Subcutaneous abdominal adipose tissue (tissue), 5 donors: ENCODE results near the gene CCSER1.
"Not testable (repeated sequence)": the region's sequence is repeated elsewhere in the genome, so short reads cannot be mapped to it uniquely, and the experiment has no call there.

Experiments
- H3K27ac ChIP-seq: one replicate; pipeline ENCODE4 v1.7.0; 2013; ENCODE audit warnings: low read depth, mild to moderate bottlenecking, inconsistent platforms, low read length, moderate library complexity
- H3K27me3 ChIP-seq, 5 donors: one replicate each; pipeline ENCODE4 v1.7.0; 2013; ENCODE audit warnings: low read length in 5 of 5, inconsistent platforms in 1 of 5; ENCODE audit not compliant: control insufficient read depth in 5 of 5, insufficient read depth in 4 of 5
- H3K36me3 ChIP-seq, 5 donors: one replicate each; pipeline ENCODE4 v1.7.0; 2013; ENCODE audit warnings: low read length in 5 of 5; ENCODE audit not compliant: control insufficient read depth in 5 of 5, insufficient read depth in 5 of 5
- H3K4me1 ChIP-seq, 5 donors: one replicate each; pipeline ENCODE4 v1.7.0; 2013; ENCODE audit warnings: low read length in 5 of 5, mild to moderate bottlenecking in 3 of 5, moderate library complexity in 1 of 5; ENCODE audit not compliant: control insufficient read depth in 5 of 5, insufficient read depth in 5 of 5
- H3K4me3 ChIP-seq, 5 donors: one replicate each; pipeline ENCODE4 v1.7.0; 2013; ENCODE audit warnings: low read length in 5 of 5, low read depth in 1 of 5
- H3K9ac ChIP-seq, 5 donors: one replicate each; pipeline ENCODE4 v1.7.0; 2013; ENCODE audit warnings: low read length in 5 of 5, mild to moderate bottlenecking in 4 of 5, moderate library complexity in 3 of 5
- H3K9me3 ChIP-seq, 5 donors: one replicate each; pipeline ENCODE4 v1.7.0; 2013; ENCODE audit warnings: low read length in 5 of 5; ENCODE audit not compliant: control insufficient read depth in 5 of 5
- donor health status: healthy.
- donor health status: healthy.
- donor health status: healthy.
- donor health status: healthy.
- donor health status: healthy.

The CCSER1 gene

DNA sequence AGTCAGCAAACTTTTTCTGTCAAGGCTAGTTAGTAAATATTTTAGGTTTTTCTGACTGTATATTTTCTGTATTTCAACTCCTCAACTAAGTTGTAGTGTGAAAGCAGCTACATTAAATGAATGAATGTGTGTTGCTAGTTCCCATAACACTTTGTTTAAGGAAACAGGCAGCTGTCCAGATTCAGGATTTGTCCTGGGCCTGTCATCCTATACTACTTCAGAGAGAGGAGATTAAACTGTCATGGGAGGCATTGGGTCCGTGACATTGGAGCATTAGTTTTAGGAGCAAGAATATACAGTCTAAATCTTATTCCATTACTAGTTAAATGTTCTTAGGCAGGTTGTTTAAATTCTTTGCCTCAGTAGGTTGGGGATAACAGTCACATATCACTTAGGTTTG lies 516.0 kb downstream of the CCSER1 start:
- Histone ChIP-seq H3K36me3 (no peaks in the 10 kb centered on the region), H3K9me3 (no peaks in the 10 kb centered on the region), H3K4me3 (no peak overlapping the region), H3K9ac (no peak overlapping the region), H3K27me3 (no peaks in the 10 kb centered on the region), H3K4me1 (no peaks in the 10 kb centered on the region), H3K27ac (no peak overlapping the region)

DNA sequence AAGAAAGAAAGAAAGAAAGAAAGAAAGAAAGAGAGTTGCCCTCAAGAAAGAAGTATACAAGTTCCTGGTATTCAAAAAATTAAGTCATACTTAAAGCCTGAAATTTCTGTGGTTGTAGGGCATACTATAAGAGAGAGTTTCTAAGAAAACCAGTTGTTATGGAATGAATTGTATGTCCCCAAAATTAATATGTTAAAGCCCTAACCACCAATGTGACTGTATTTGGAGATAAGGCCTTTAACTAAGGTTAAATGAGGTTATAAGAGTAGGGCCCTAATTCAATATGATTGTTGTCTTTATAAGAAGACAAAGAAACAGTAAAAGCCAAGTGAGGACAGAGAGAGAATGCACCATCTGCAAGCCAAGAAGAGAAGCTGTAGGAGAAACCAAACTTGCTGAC lies 521.1 kb downstream of the CCSER1 start:
- no peak overlapping the region for H3K4me3 ChIP-seq
- no peaks in the 10 kb centered on the region for H3K9me3 ChIP-seq

DNA sequence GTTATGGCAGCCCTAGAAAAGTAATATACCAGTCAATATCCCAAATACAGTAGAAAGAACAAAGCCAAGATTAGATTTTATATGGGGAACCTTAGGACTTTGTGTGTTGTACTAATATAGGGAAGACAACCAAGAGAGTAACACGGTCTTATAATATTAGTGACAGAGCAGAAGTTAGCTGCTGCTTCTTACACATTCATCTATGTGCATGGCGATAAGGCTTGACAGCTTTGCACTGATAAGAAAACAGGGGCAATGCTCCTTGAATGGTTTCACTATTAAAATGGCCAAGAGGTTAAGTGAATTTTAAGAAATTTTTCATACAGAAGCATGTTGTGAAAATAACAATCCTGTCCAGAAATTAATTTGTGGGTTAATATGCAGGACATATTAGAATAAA lies 521.6 kb downstream of the CCSER1 start:
- H3K9me3 ChIP-seq = peaks cover 0 to 1% (median 0%) of the 10 kb centered on the region in 5 donors
- H3K36me3 ChIP-seq = no peaks in the 10 kb centered on the region
- H3K27me3 ChIP-seq = no peaks in the 10 kb centered on the region
- H3K27ac ChIP-seq = no peak overlapping the region
- H3K9ac ChIP-seq = no peak overlapping the region
- H3K4me1 ChIP-seq = no peaks in the 10 kb centered on the region
- H3K4me3 ChIP-seq = no peak overlapping the region

More for the DNA sequence above, 521.1 kb downstream of the CCSER1 start:
- H3K36me3 ChIP-seq = no peaks in the 10 kb centered on the region
- H3K27me3 ChIP-seq = no peaks in the 10 kb centered on the region
- no peaks in the 10 kb centered on the region for H3K4me1 ChIP-seq
- H3K27ac ChIP-seq = no peak overlapping the region
- H3K9ac ChIP-seq = no peak overlapping the region

DNA sequence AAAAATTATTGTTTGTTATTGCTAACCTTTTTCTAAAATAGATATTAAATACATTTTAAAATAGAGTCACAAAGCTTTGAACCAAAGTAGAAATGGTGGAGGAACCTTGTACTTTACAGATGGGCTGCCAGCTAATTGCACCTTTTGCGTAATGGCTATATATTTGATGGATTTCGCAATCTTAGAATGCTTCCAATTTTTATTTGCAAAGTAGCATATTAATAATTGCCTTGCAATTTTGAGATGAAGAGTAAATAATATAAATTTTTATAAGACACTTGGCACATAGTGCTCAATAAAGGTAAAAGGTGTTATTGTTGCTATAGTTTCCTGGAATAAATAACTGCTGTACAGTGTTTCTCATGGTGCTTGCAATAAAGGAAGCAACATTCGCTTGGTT lies 533.5 kb downstream of the CCSER1 start:
- Histone ChIP-seq H3K9ac (no peak overlapping the region), H3K27me3 (no peaks in the 10 kb centered on the region), H3K36me3 (no peaks in the 10 kb centered on the region), H3K27ac (no peak overlapping the region), H3K4me1 (no peaks in the 10 kb centered on the region), H3K9me3 (peaks cover 0 to 2% (median 0%) of the 10 kb centered on the region in 5 donors), H3K4me3 (no peak overlapping the region)

DNA sequence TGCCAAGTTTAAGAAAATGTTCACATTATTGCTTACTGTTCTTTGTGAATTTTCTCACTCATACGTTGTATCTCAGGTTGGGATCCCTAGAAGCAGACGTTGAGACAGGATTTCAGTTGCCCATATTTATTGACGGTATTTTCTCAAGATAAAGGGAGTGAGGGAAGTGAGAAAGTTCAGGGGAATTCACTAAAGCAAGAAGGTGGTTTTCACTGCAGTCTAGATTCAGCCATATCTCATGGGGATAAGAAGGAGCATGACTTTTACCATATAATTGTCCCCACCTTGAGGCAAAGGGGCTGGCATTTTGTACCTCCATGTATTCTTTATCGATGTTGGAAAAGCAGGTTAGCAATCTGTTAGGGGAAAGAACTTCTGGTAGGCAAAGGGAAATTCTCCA lies 543.0 kb downstream of the CCSER1 start:
- H3K36me3 ChIP-seq = no peaks in the 10 kb centered on the region
- H3K27ac ChIP-seq = no peak overlapping the region
- H3K4me3 ChIP-seq = no peak overlapping the region
- no peak overlapping the region for H3K9ac ChIP-seq
- H3K9me3 ChIP-seq = peaks cover 0 to 4% (median 0%) of the 10 kb centered on the region in 5 donors
- H3K4me1 ChIP-seq = no peaks in the 10 kb centered on the region
- H3K27me3 ChIP-seq = no peaks in the 10 kb centered on the region

DNA sequence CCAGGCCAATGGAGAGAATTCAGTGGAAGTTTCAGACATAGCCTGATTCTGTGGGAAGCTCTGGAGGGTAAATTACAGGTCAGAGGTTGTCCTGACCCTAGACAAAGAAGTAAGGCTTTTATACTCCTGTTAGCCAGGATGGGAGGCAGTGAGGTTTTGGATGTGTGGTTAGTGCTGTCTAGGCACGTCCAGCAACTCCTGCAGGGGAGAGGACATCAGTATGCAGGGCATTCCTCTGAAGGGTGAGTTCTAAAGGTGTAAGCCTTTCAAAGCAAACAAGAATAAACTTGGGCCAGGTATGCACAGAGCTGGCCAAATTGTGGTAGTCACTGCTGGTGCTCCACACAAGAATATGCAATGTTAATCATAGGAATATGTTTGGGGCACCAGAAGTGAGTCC lies 562.5 kb downstream of the CCSER1 start:
- H3K27ac ChIP-seq = no peak overlapping the region
- no peak overlapping the region for H3K4me3 ChIP-seq
- H3K9ac ChIP-seq = no peak overlapping the region
- peaks cover 0 to 4% (median 0%) of the 10 kb centered on the region in 5 donors for H3K4me1 ChIP-seq
- H3K36me3 ChIP-seq = no peaks in the 10 kb centered on the region
- no peaks in the 10 kb centered on the region for H3K9me3 ChIP-seq
- H3K27me3 ChIP-seq = no peaks in the 10 kb centered on the region

DNA sequence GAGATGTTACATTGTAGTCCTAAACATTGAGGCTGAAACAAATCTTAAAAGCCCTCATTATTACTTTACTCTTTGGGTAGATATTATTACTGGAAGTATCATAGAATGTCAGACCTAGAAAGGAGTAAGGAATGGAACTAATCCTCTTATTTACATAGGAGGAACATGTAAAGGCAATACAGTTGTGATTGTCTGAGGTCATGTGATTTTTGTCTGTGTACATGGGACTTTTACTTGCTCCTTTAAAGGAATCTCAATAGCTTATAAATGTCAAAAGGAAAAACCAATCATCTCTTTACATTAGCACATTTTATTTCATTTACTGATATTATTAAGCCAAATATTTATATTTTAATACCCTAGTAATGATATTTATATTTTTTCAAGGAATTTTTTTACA lies 568.2 kb downstream of the CCSER1 start:
- H3K4me1 ChIP-seq = no peaks in the 10 kb centered on the region
- no peak overlapping the region for H3K4me3 ChIP-seq
- no peak overlapping the region for H3K9ac ChIP-seq
- H3K9me3 ChIP-seq = no peaks in the 10 kb centered on the region
- no peaks in the 10 kb centered on the region for H3K27me3 ChIP-seq
- no peaks in the 10 kb centered on the region for H3K36me3 ChIP-seq
- H3K27ac ChIP-seq = no peak overlapping the region

DNA sequence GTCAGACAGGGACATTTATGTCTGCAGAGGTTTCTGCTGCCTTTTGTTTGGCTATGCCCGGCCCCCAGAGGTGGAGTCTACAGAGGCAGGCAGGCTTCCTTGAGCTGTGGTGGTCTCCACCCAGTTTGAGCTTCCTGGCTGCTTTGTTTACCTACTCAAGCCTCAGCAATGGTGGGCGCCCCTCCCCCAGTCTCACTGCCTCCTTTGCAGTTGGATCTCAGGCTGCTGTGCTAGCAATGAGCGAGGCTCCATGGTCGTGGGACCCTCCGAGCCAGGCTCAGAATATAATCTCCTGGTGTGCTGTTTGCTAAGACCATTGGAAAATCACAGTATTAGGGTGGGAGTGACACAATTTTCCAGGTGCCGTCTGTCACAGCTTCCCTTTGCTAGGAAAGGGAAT lies 578.3 kb downstream of the CCSER1 start:
- not testable (repeated sequence) for H3K4me1 ChIP-seq, H3K36me3 ChIP-seq, H3K9me3 ChIP-seq, H3K4me3 ChIP-seq, H3K9ac ChIP-seq, H3K27me3 ChIP-seq, H3K27ac ChIP-seq

DNA sequence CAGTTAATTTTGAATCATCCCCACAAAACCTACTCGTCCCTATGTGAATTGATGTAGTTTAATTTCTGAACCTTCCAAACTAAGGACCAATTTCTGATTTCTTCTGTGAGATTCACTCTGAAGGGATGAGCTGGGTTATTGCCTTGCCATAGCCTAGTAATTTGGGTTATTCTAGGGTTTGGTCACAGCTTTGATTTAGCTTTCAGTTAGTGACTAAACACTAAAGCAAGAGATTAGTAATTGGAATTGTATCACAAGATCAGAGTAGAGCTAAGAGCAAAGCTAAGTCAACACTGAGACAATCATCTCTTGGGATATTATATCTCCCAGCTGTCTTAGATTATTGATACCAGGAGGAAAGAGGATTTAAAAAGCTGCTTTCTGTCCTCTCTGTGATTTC lies 588.0 kb downstream of the CCSER1 start:
- no peaks in the 10 kb centered on the region for H3K4me1 ChIP-seq
- no peak overlapping the region for H3K27ac ChIP-seq
- no peaks in the 10 kb centered on the region for H3K27me3 ChIP-seq
- no peak overlapping the region for H3K9ac ChIP-seq
- H3K4me3 ChIP-seq = no peak overlapping the region
- no peaks in the 10 kb centered on the region for H3K36me3 ChIP-seq
- H3K9me3 ChIP-seq = no peaks in the 10 kb centered on the region

DNA sequence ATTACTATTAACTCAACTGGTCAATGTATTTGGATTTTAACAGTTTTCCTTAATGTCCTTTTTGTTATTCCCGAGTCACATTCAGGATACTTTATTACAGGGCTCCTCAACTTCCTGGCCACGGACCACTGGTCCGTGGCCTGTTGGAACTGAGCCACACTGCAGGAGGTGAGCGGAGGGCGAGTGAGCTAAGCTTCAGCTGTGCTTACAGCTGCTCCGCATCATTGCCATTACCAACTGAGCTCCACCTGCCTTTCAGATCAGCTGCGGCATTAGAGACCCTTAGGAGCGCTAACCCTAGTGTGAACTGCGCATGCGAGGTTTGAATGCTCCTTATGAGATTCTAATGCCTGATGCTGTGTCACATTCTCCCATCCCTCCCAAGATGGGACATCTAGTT lies 591.7 kb downstream of the CCSER1 start:
- Histone ChIP-seq H3K27me3 (no peaks in the 10 kb centered on the region), H3K9me3 (no peaks in the 10 kb centered on the region), H3K9ac (no peak overlapping the region), H3K4me1 (no peaks in the 10 kb centered on the region), H3K36me3 (no peaks in the 10 kb centered on the region), H3K4me3 (no peak overlapping the region), H3K27ac (no peak overlapping the region)

DNA sequence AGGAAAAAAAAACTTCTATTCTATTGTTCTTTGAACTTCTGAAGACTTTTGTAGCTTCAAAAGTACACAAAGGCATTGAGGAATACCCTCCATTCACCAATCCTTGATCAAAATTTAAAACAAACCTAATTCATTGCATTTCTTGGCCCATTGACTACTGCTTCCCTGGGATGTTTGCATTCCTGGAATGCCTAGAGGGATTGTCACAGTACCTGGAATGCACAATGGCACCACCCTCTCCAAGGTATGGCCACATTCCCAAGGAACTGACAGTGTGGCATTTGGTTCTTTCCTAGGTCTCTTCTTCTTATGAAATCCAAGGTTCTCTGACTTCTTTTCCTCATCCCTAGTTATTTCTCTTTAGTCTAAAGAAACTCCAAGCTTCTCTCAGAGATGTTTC lies 600.7 kb downstream of the CCSER1 start:
- Histone ChIP-seq H3K27ac (no peak overlapping the region), H3K36me3 (no peaks in the 10 kb centered on the region), H3K27me3 (no peaks in the 10 kb centered on the region), H3K9ac (no peak overlapping the region), H3K4me3 (no peak overlapping the region), H3K4me1 (no peaks in the 10 kb centered on the region), H3K9me3 (no peaks in the 10 kb centered on the region)
